AG04450 (cell line): Measurements from ENCODE around the gene KRTAP2-1. TPM values are rescaled to one million over a fixed set of nuclear protein-coding genes. Genes with fewer than 3 reads are reported as not detected.

ENCODE experiments used
- CTCF ChIA-PET: fragments of 300-600, 350-600 bp; formaldehyde crosslinking; extraction: SDS; loops from one replicate; lab custom pipeline; 2022; ENCODE audit warnings: antibody characterized with exemption, inconsistent platforms; lab: Charles Lee
- POLR2A ChIA-PET: fragments of 350-600 bp; formaldehyde crosslinking; extraction: SDS; loops from one replicate; lab custom pipeline; 2021; ENCODE audit warnings: antibody characterized with exemption, inconsistent platforms; lab: Yijun Ruan, JAX
- DNase-seq: peaks from one replicate; pipeline ENCODE4 v3.0.0-alpha.2; 2011; ENCODE audit warnings: low read depth, low spot score
- H3K27ac ChIP-seq: one replicate; pipeline ENCODE4 v1.5.1; 2012; ENCODE audit warnings: low read depth, low read length, control low read depth
- H3K27me3 ChIP-seq: one replicate; pipeline ENCODE4 v1.6.0; 2012; ENCODE audit warnings: low read length; ENCODE audit not compliant: control insufficient read depth, insufficient read depth
- H3K4me3 ChIP-seq: 2 replicates; pipeline ENCODE4 v1.5.1; 2011; ENCODE audit warnings: mild to moderate bottlenecking, low read depth, low read length, control low read depth
- H3K9me3 ChIP-seq: 2 replicates; pipeline ENCODE4 v1.5.1; 2012; ENCODE audit warnings: low read length; ENCODE audit not compliant: control insufficient read depth, insufficient read depth
- polyA plus RNA-seq: library from polyadenylated mRNA; depleted of rRNA; stranded (reverse); fragments of >200 nt; gene quantifications from 2 replicates; pipeline ENCODE4 v1.2.3, GENCODE V29; 2011
- TF ChIP-seq, protein P1 (sequence below): IDR thresholded peaks from 2 replicates; pipeline ENCODE4 v1.5.1; 2011; ENCODE audit warnings: low read depth, low read length, control low read depth, inconsistent platforms

KRTAP2-1 gene
- polyA plus RNA-seq, 1 experiment: not detected

DNA sequence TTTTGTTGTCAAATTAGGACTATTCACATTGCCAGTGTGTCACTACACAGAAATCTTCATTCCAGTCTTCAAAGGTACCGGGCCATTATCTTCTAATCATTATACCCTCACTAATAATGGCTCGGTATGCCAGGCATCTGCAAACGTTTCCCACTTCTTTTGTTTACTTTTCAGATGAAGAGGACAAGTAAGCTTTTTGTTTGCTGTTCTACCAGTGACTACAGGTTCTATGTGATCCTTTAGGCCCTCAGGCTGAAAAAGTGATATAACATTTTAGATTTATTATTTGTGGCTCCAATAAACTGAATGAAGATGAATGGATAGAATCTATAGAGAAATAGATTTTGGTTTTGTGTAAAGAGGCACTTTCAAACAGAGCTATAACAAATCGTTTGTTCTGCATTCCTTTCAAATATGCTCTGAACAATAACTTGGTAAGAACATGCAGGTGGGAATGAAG is 37.8 kb downstream of the KRTAP2-1 start:
- no peak overlapping the region for H3K27ac ChIP-seq
- H3K4me3 ChIP-seq: no peak overlapping the region
- TF ChIP-seq, protein P1, sequence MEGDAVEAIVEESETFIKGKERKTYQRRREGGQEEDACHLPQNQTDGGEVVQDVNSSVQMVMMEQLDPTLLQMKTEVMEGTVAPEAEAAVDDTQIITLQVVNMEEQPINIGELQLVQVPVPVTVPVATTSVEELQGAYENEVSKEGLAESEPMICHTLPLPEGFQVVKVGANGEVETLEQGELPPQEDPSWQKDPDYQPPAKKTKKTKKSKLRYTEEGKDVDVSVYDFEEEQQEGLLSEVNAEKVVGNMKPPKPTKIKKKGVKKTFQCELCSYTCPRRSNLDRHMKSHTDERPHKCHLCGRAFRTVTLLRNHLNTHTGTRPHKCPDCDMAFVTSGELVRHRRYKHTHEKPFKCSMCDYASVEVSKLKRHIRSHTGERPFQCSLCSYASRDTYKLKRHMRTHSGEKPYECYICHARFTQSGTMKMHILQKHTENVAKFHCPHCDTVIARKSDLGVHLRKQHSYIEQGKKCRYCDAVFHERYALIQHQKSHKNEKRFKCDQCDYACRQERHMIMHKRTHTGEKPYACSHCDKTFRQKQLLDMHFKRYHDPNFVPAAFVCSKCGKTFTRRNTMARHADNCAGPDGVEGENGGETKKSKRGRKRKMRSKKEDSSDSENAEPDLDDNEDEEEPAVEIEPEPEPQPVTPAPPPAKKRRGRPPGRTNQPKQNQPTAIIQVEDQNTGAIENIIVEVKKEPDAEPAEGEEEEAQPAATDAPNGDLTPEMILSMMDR: no peak
- no peaks in the 10 kb centered on the region for H3K9me3 ChIP-seq
- POLR2A ChIA-PET: interaction anchor here (0.8 kb wide), 1 partner anchor 96 kb away, joined by 3 read pairs; no protein-coding TSS in a partner anchor
- no peak for DNase-seq
- no peaks in the 10 kb centered on the region for H3K27me3 ChIP-seq
- CTCF ChIA-PET: no interaction called here

DNA sequence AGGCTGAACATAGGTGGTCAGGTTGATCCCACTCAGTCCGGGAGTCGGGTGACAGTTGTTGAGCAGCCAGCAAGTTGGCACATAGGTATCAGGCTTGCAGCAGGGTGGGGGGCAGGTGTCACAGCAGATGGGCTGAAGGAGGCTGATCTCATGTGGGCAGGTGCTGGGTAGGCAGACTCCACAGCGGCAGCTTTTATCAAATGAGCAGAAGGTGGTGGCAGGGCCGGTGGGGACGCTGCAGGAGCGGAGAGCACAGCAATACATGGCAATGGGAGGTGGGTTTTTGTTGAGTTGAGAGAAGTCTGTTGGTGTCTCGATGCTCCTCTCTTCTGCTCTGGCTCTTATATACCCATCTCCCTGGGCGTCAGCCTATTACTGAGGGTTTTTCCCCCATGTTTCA is 38.3 kb downstream of the KRTAP2-1 start, which contains the start of gene KRTAP3-1:
Gene KRTAP3-1 (minus strand): TSS at position 318 of the 400 bp plus-strand sequence. CDS start 54 bp downstream, at position 264.
- DNase-seq: no peak
- CTCF ChIA-PET: interaction anchor here (0.5 to 0.8 kb wide), 2 partner anchors 28 to 640 kb away, joined by 3 to 6 read pairs; no protein-coding TSS in a partner anchor
- Histone ChIP-seq H3K27me3 (no peaks in the 10 kb centered on the region), H3K27ac (no peak within 1 kb of the TSS), H3K4me3 (no peak within 1 kb of the TSS), H3K9me3 (no peaks in the 10 kb centered on the region)
- TF ChIP-seq, protein P1: no peak
- POLR2A ChIA-PET: no interaction called here

DNA sequence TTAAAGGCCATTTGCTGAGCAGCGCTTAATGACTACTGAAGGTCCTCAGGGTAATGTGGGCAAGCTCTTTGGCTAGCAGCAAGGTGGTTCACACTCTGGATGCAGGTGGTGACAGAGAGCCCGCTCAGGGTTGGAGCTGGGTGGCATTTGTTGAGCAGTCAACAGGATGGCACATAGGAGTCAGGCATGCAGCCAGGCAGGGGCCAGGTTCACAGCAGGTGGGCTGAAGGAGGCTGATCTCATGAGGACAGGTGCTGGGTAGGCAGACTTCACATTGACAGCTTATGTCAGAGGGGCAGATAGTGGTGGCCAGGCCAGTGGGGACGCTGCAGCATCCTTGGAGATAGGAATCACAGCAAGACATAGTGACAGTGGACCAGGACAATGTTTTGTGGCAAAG is 42.7 kb downstream of the KRTAP2-1 start:
- no peak overlapping the region for H3K27ac ChIP-seq
- TF ChIP-seq, protein P1: no peak
- H3K4me3 ChIP-seq: no peak overlapping the region
- ChIA-PET CTCF (no interaction called here), POLR2A (no interaction called here)
- no peaks in the 10 kb centered on the region for H3K27me3 ChIP-seq
- H3K9me3 ChIP-seq: no peaks in the 10 kb centered on the region
- no peak for DNase-seq

DNA sequence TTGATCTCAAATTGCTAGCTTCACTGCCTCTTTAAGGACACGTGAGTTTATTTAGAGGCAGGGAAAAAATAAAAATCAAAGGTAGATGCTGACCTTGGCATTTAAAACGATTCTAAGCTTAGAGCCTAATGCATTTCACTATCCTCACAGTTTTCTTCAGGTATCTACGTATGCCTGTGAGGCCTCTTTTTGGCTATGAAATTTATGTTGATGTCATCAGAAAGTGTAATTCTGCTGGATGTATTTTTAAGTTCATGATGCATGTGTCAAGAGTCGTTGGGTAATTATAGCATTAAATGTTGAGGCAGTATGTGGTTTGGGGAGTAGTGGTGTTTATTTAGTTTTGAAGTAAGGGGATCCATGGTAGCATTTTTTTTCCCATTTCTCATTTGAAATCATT is 43.2 kb downstream of the KRTAP2-1 start:
- H3K27ac ChIP-seq: no peak overlapping the region
- no peak overlapping the region for H3K4me3 ChIP-seq
- H3K27me3 ChIP-seq: no peaks in the 10 kb centered on the region
- ChIA-PET POLR2A (no interaction called here), CTCF (no interaction called here)
- no peaks in the 10 kb centered on the region for H3K9me3 ChIP-seq
- TF ChIP-seq, protein P1: no peak
- no peak for DNase-seq

DNA sequence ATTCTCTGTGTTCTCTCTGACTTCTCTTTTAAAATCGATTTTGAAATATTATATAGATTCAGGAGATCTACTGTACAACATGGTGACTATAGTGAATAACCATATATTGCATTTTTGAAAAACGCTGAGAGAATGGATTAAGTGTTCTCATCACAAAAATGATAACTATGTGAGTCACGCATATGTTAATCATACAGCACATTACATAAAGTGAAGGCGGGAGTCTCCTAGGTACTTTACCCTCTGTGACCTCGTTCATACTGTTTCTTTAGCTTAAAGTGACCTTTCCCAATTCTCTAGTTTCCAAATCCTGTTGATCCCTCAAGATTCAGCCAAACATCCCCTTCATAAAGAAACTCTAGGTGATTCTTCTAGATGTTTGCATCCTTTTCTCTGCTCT is 44.3 kb downstream of the KRTAP2-1 start:
- H3K4me3 ChIP-seq: no peak overlapping the region
- no peaks in the 10 kb centered on the region for H3K9me3 ChIP-seq
- no peak for DNase-seq
- ChIA-PET CTCF (no interaction called here), POLR2A (no interaction called here)
- no peak overlapping the region for H3K27ac ChIP-seq
- TF ChIP-seq, protein P1: no peak
- no peaks in the 10 kb centered on the region for H3K27me3 ChIP-seq
